ENCODE results near the gene CR1L.
"Not testable (repeated sequence)": the region's sequence is repeated elsewhere in the genome, so short reads cannot be mapped to it uniquely, and the experiment has no call there.

DNA sequence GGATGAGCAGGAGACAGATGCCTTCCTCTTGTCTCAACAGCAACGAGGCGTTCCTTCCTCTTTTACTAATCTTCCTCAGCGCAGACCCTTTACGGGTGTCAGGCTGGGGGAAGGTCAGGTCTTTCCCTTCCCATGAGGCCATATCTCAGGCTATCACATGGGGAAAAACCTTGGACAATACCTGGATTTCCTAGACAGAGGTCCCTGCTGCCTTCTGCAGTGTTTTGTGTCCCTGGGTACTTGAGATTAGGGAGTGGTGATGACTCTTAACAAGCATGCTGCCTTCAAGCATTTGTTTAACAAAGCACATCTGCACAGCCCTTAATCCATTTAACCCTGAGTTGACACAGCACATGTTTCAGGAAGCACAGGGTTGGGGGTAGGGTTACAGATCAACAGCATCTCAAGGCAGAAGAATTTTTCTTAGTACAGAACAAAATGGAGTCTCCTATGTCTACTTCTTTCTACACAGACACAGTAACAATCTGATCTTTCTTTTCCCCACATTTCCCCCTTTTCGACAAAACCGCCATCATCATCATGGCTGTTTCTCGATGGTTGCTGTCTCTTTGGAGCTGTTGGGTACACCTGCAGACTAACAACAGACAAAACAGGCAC lies 9.3 kb upstream of the CR1L start:
- TF ChIP-seq, protein P1, sequence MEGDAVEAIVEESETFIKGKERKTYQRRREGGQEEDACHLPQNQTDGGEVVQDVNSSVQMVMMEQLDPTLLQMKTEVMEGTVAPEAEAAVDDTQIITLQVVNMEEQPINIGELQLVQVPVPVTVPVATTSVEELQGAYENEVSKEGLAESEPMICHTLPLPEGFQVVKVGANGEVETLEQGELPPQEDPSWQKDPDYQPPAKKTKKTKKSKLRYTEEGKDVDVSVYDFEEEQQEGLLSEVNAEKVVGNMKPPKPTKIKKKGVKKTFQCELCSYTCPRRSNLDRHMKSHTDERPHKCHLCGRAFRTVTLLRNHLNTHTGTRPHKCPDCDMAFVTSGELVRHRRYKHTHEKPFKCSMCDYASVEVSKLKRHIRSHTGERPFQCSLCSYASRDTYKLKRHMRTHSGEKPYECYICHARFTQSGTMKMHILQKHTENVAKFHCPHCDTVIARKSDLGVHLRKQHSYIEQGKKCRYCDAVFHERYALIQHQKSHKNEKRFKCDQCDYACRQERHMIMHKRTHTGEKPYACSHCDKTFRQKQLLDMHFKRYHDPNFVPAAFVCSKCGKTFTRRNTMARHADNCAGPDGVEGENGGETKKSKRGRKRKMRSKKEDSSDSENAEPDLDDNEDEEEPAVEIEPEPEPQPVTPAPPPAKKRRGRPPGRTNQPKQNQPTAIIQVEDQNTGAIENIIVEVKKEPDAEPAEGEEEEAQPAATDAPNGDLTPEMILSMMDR (IDR thresholded peaks at IDR 0.05), result not testable (repeated sequence)
- TF ChIP-seq, protein P2, sequence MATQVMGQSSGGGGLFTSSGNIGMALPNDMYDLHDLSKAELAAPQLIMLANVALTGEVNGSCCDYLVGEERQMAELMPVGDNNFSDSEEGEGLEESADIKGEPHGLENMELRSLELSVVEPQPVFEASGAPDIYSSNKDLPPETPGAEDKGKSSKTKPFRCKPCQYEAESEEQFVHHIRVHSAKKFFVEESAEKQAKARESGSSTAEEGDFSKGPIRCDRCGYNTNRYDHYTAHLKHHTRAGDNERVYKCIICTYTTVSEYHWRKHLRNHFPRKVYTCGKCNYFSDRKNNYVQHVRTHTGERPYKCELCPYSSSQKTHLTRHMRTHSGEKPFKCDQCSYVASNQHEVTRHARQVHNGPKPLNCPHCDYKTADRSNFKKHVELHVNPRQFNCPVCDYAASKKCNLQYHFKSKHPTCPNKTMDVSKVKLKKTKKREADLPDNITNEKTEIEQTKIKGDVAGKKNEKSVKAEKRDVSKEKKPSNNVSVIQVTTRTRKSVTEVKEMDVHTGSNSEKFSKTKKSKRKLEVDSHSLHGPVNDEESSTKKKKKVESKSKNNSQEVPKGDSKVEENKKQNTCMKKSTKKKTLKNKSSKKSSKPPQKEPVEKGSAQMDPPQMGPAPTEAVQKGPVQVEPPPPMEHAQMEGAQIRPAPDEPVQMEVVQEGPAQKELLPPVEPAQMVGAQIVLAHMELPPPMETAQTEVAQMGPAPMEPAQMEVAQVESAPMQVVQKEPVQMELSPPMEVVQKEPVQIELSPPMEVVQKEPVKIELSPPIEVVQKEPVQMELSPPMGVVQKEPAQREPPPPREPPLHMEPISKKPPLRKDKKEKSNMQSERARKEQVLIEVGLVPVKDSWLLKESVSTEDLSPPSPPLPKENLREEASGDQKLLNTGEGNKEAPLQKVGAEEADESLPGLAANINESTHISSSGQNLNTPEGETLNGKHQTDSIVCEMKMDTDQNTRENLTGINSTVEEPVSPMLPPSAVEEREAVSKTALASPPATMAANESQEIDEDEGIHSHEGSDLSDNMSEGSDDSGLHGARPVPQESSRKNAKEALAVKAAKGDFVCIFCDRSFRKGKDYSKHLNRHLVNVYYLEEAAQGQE (IDR thresholded peaks at IDR 0.05; ENCODE audit: insufficient read depth in 1 of 2, low read depth in 2 of 2, low read length in 1 of 2), result not testable (repeated sequence)
